Colon (tissue), 2 donors: ENCODE data around the gene LIMS1.
"Not testable (repeated sequence)": the region's sequence is repeated elsewhere in the genome, so short reads cannot be mapped to it uniquely, and the experiment has no call there.

Experiments
- FAIRE-seq: peaks from 2 replicates; lab custom pipeline; 2012; peaks lifted over from hg19 to GRCh38; lab: Jason Lieb, UNC
- donor health status: control.
- donor health status: control.

The LIMS1 gene

DNA sequence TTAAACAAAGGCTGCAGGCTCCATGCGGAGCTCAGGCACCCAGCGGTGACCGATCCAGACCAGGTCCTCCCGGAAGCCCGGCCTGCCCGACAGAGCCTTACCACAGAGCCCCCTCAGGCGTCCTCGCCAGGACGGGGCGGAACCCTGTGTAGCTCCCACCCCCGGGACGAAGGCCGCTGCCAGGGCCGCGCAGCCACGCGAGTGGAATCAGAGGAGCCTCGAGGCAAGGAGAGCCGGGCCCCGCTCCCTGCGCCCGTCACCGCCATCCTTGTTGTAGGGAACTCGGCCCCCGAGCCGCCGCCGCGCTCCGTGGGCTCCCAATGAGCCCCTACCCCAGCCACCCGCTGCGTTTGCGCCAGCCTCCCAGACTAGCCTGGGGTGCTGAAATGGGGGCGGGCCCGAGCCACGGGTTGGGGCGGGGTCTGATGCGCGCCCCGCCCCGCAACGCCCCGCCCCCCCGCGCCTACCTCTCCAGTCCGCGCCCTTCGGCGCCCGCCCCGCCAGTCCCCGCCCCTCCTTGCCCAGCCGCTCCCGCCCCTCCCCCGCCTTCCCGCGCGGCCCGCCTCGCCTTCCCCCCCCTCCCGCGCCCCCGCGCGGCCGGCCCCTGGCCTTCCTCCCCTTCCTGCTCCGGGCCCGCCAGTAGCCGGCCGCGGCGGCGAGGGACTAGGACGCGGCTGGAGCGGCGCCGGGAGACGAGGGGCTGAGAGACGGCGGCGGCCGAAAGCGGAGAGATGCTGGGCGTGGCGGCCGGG is at the start of gene LIMS1:
LIMS1 (plus strand) TSS at position 639 of the 752 bp plus-strand sequence; CDS start at position 732, 93 bp downstream.
- no peak for FAIRE-seq

- FAIRE-seq, result peak; percentile 65
Measured at GRCh38 chr2:108485253-108485652, 49.0 kb upstream of the LIMS1 start.

- FAIRE-seq, result no peak
Measured at GRCh38 chr2:108490506-108491122, 43.7 kb upstream of the LIMS1 start.

DNA sequence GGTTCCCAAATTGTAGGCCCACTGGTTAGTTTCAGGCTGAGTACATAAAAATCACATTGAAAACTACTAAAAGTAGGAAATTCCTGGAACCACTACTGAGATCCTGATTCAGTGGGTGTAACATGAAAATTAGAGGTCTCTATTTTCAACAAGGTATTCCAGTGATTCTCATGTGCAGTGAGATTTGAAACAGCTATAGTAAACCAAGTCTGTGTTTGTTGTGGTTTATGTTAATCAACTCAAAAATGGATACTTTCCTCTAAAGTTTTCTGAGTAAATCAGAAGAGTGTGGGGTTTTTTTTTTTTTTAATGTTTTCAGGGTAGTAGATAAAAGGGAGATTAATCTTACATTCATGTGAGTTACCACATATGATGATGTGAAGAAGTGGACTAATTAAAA is 42.4 kb upstream of the LIMS1 start:
- FAIRE-seq, result no peak

- no peak for FAIRE-seq
Measured at GRCh38 chr2:108492364-108492763, 41.9 kb upstream of the LIMS1 start.

DNA sequence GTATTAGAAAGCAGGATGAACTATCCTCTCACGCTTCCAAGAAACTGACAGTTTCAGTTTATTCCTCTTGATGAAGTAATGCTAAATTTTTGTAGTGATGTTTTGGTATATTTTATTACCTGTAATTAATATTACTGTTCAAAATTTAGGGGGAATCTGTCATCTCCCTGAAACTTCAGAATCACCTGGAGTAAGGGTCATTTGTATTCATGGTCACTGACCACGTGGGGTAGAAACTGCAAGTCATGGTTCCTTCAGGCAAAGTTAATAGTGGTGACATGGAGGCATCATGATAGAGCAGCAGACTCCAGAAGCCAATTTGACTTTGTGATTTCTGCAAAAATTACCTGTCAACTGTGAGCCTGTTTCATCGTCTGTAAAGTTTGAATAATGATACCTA is 38.1 kb upstream of the LIMS1 start:
- not testable (repeated sequence) for FAIRE-seq

DNA sequence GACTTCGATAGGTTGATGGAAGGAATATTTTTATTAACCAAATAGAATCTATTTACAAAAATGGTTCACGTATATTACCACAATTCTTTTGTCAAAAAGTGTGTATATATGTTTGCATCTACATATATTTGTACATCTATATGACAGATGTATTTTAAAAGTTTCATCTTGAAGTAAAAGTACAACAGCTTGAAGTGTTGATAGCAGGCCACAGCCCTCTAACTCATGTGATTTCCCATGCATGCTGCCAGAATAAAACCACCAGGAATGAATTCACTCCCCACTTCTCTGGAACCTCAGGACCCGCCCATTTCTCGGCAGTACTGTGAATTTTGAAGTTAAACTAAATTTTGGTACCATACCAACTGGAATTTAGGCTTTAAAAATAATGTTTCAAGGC is 26.6 kb upstream of the LIMS1 start:
- not testable (repeated sequence) for FAIRE-seq

- FAIRE-seq, result not testable (repeated sequence)
Measured at GRCh38 chr2:108512431-108512830, 21.8 kb upstream of the LIMS1 start.

DNA sequence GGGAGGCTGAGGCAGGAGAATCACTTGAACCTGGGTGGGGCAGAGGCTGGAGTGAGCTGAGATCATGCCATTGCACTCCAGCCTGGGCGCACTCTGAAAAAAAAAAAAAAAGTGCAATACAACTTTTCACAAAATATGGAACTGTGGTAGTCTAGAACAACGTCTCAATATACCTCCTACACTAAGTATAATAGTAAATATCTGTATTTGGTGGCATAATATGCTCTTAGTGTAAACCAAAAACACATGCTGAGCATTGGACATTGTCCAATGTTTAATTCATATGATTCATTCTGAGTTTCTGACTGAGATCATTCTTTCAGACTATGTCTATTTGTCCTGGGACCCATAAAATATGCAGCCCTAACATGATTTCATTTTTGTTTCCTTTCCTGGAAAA is 19.8 kb upstream of the LIMS1 start:
- FAIRE-seq, result not testable (repeated sequence)

DNA sequence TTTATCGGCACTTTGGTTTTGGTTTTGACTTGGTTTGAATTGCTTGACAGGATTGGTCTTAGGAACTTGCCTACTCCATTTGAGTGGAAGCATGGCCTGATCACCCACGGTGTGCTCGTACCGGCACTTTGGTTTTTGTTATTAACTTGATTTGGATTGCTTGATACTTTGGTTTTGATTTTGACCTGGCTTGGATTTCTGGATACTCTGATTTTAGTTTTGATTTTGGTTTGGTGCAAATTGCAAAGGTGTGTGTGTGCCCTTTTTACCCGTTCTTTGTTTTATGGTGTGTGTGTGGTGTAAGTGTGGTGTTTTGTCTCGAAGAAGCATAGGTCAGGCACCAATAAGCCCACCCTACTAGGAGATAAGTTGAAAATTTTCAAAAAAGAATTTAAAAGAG is 9.6 kb upstream of the LIMS1 start:
- not testable (repeated sequence) for FAIRE-seq

DNA sequence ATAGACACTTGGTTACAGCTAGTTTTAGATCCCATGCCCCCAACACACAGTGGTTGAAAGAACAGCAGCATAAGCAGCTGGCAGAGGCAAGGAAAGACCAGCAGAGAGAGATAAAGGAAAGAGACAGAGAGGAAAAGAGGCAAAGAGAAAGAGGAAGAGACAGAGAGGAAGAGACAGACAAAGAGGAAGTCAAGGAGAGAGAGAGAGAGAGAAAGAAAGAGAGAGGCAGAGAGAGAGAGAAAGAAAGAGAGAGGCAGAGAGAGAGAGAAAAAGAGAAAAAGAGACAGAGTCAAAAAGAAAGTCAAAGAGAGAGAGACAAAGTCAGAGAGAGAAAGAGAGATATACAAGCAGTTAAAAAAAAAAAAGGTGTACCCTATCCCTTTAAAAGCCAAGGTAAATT is 9.0 kb upstream of the LIMS1 start:
- not testable (repeated sequence) for FAIRE-seq

DNA sequence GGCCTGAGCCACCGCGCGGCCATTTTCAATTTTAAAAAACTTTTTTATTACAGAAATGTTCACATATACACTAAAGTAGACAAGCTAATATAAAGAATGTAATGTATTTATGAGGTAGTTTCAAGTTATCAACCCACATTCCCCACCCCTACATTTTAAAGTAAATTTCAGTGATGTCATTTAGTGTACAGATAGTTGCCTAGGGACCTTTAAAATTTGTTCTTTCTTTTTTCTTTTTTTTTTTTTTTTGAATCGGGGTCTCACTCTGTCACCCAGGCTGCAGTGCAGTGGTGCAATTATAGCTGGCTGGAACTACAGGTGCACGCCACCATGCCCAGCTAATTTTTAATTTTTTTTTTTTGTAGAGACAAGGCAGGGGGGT is 2.6 kb upstream of the LIMS1 start:
- FAIRE-seq, result no peak

GRCh38 chr2:108534584-108535356 is 500 bp downstream of the LIMS1 start:
- FAIRE-seq, result no peak

DNA sequence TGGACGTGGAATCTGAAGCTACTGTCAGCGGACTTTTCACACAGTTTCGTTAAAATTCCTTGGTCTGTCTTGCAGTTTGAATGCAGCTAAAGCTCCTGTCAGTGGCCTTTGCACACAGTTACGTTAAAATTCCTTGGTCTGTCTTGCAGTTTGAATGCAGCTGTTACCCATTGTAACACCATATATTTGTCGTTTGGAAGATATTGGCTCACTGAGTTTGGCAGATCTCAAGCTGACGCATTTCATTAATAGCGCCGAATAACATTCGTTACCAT is 1.0 kb downstream of the LIMS1 start:
- no peak for FAIRE-seq

DNA sequence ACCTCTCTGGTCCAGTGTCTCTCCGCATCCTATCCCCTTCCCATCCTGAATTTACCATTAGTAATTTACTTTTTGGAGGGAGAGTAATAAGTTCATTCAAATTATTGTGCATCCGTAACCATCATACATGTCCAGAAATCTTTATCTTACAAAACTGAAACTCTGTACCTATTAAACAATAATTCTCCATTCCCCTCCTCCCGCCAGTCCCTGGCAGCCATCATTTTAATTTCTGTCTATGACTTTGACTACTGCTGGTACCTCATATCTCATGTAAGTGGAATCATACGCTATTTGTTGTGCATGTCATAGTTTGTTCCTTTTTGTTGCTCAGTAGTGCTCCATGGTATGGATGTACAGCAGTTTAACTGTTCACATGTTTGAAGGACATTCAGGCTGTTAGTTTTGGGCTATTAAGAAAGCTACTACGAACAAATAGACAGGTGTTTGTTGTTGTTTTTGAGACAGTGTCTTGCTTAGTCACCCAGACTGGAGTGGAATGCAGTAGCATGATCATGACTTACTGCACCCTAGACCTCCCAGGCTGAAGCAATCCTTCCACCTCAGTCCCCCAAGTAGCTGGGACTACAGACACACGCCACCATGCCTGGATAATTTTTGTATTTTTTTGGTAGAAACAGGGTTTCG is 2.0 kb downstream of the LIMS1 start:
- no peak for FAIRE-seq

DNA sequence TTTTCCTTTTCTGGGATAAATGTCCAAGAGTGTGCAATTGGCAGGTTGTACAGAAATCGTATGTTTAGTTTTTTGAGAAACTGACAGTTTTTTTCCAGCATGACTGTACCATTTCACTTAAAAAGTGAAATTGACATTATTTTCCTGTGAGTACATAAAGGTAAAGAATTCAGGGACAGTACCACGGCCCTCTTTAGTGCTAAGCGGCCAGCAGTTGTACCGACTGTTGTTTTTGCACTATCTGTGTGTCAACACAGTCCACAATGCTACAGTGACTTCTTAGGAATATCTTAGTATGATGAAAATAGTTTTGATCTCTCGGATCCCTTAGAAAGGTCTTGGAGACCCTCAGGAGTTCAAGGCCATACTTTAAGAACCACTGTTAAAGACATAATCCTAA is 2.6 kb downstream of the LIMS1 start:
- no peak for FAIRE-seq

- no peak for FAIRE-seq
Measured at GRCh38 chr2:108538000-108538625, 3.8 kb downstream of the LIMS1 start.

GRCh38 chr2:108541451-108541850 is 7.2 kb downstream of the LIMS1 start:
- FAIRE-seq, result no peak

DNA sequence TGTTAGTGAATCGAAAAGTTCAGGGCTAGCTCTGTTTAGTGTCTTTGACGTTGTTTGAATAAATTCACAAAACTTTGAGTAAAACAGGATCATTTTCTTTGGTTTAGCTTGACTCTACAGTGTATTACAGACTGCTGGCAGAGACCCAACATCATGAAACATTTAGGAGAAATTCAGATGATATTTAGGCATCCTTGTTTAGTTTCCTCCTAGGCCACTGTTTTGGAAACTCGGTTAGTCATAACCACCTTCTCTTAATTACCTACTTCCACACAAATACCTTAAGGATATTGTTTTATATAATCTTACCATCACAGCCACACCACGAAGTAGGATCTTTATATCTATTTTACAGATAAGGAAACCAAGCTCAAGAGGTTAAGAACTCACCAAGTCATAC is 7.8 kb downstream of the LIMS1 start:
- FAIRE-seq, result no peak

DNA sequence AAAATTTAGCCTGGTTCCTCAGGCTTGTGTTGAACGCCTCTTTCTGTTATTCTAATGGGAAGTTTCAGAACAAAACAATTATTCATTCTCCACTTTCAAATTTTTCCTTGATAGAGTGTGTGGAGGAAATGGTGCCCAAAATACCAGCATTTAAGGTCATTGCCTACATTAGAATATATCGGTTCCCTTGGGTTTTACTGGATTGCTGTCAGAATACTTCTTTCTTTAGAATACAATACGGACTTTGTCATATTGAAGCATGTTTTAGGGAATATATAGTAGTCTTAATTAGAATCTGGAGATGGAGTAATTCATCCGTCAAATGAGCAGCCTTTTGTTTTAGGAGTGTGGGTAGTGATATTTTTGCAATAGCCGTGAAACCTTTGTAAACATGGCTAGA is 13.3 kb downstream of the LIMS1 start:
- no peak for FAIRE-seq

GRCh38 chr2:108548208-108549003 is 14.1 kb downstream of the LIMS1 start:
- no peak for FAIRE-seq

GRCh38 chr2:108552566-108552965 is 18.3 kb downstream of the LIMS1 start:
- FAIRE-seq, result no peak
